Measurements from ENCODE around the gene CD80.

The CD80 gene

GRCh38 chr3:119492810-119493209, 66.6 kb downstream of the CD80 start:
- Histone ChIP-seq H3K36me3 (peaks cover 40 to 50% (median 48%) of the 10 kb centered on the region in 11 experiments), H3K9me3 (replicated peaks in 1 of 11) (no peaks in the 10 kb centered on the region), H4K20me1 (no peaks in the 10 kb centered on the region), H3K4me3 (no peak overlapping the region), H3K27ac (no peak overlapping the region), H3K27me3 (no peaks in the 10 kb centered on the region), H3K4me1 (peaks cover 4 to 16% (median 7%) of the 10 kb centered on the region in 10 experiments; a peak in 14 of 20 replicates), H3K9ac (no peak overlapping the region), H3K4me2 (no peak overlapping the region)
- TF ChIP-seq Cebpa-rat (IDR thresholded peaks at IDR 0.05) = no peak

DNA sequence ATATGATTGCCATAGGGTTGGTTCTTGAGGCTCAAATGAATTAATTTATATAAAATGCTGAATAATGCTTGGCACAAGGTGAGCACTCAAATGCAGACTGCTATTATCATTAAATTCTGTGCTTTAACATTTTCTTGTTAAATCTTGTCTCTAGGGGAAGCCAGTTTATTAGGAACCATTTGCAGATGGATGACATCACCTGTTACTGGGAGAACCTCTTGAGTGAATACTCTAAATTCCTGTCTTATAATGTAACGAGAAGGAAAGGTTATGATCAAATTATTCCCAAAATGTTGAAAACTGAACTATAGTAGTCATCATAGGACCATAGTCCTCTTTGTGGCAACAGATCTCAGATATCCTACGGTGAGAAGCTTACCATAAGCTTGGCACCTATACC, 67.3 kb downstream of the CD80 start:
- no peak for TF ChIP-seq Cebpa-rat (IDR thresholded peaks at IDR 0.05)
- H3K27ac ChIP-seq = no peak overlapping the region
- H3K27me3 ChIP-seq = no peaks in the 10 kb centered on the region
- H3K4me1 ChIP-seq = peaks cover 0 to 10% (median 0%) of the 10 kb centered on the region in 10 experiments; a peak in 7 of 20 replicates
- H3K4me3 ChIP-seq = no peak overlapping the region
- peaks cover 46 to 57% (median 55%) of the 10 kb centered on the region in 11 experiments for H3K36me3 ChIP-seq
- H4K20me1 ChIP-seq = no peaks in the 10 kb centered on the region
- no peak overlapping the region for H3K4me2 ChIP-seq
- H3K9me3 ChIP-seq (replicated peaks in 1 of 11) = no peaks in the 10 kb centered on the region
- no peak overlapping the region for H3K9ac ChIP-seq

DNA sequence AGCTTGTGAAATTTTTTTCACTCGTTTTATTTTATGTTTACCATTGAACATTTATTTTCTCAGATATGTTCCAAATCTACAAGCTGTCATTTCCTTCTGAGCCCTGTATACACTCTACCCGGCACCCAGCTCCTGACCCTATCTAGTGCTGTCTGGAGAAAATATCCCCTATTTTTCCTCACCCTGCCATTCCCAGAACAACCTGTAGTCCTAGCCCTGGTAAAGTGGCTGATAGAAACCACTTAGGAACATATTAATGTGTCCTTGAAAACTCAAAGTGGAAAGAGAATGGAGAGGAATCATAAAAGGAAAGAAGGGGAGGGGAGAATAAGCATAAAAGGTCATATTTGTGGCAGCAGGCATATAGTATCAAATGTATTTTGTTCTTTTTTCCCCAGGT, 69.3 kb downstream of the CD80 start:
- Histone ChIP-seq H3K27ac (no peak overlapping the region), H3K9ac (no peak overlapping the region), H3K36me3 (peaks cover 66 to 76% (median 74%) of the 10 kb centered on the region in 11 experiments), H3K4me1 (no peaks in the 10 kb centered on the region), H3K4me2 (no peak overlapping the region), H3K9me3 (replicated peaks in 1 of 11) (no peaks in the 10 kb centered on the region), H4K20me1 (no peaks in the 10 kb centered on the region), H3K27me3 (no peaks in the 10 kb centered on the region), H3K4me3 (no peak overlapping the region)
- no peak for TF ChIP-seq Cebpa-rat (IDR thresholded peaks at IDR 0.05)

- Histone ChIP-seq H3K9me3 (replicated peaks in 1 of 11) (no peaks in the 10 kb centered on the region), H4K20me1 (no peaks in the 10 kb centered on the region), H3K4me1 (no peaks in the 10 kb centered on the region), H3K27ac (no peak overlapping the region), H3K4me3 (no peak overlapping the region), H3K36me3 (peaks cover 76 to 100% (median 93%) of the 10 kb centered on the region in 11 experiments), H3K4me2 (no peak overlapping the region), H3K27me3 (no peaks in the 10 kb centered on the region), H3K9ac (no peak overlapping the region)
- TF ChIP-seq Cebpa-rat (IDR thresholded peaks at IDR 0.05) = no peak
Measured at GRCh38 chr3:119485563-119485962, 73.9 kb downstream of the CD80 start.

DNA sequence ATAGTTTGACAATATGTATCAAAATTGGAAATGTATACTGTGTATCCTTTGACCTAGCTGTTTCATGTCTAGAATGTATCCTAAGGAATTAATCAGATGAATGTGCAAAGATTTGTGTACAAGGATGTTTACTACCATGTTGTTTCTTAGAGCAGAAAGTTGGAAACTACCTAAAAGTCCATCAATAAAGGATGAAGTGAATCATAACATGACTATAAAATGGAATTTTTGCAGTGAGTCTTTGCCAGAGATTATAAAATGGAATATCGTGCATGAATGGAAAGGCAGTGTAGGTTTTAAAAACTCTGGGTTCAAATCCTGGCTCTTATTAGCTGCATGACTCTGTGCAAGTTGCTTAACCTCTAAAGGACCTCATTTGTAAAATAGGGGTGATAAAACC, 76.3 kb downstream of the CD80 start:
- no peak for TF ChIP-seq Cebpa-rat (IDR thresholded peaks at IDR 0.05)
- H3K4me3 ChIP-seq = no peak overlapping the region

DNA sequence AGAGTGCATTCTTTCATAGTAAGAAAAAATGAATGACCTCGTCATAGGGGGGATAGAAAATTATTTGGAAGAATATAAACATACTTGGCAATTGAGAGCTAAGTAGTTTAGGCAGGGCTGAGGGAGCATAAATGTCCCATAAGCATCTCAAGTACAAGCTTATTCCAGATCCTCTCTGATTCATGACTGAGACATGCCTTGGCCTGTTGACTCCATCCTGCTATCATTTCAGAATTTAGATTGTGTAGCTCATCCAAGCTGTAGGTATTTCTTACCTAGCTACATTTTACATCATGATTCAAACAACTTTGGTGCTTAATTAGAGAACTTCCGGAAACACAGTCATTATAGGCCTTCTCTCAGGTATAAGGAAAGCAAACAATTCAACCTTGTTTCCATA, 78.3 kb downstream of the CD80 start:
- no peaks in the 10 kb centered on the region for H3K9me3 ChIP-seq (replicated peaks in 1 of 11)
- TF ChIP-seq Cebpa-rat (IDR thresholded peaks at IDR 0.05) = no peak
- no peak overlapping the region for H3K27ac ChIP-seq
- peaks cover 71 to 100% (median 92%) of the 10 kb centered on the region in 11 experiments for H3K36me3 ChIP-seq
- no peaks in the 10 kb centered on the region for H3K27me3 ChIP-seq
- no peak overlapping the region for H3K9ac ChIP-seq
- H3K4me1 ChIP-seq = no peaks in the 10 kb centered on the region
- H3K4me2 ChIP-seq = no peak overlapping the region
- no peak overlapping the region for H3K4me3 ChIP-seq
- H4K20me1 ChIP-seq = no peaks in the 10 kb centered on the region

More for the DNA sequence above, 76.3 kb downstream of the CD80 start:
- Histone ChIP-seq H3K4me2 (no peak overlapping the region), H4K20me1 (no peaks in the 10 kb centered on the region), H3K27me3 (no peaks in the 10 kb centered on the region), H3K36me3 (peaks cover 72 to 100% (median 94%) of the 10 kb centered on the region in 11 experiments), H3K9ac (no peak overlapping the region), H3K9me3 (replicated peaks in 1 of 11) (no peaks in the 10 kb centered on the region), H3K27ac (no peak overlapping the region), H3K4me1 (no peaks in the 10 kb centered on the region)
